A172 (cell line): ENCODE data around the gene HYKK. TPM values are rescaled to one million over a fixed set of nuclear protein-coding genes. Genes with fewer than 3 reads are reported as not detected.

Source experiments
- total RNA-seq: library from RNA; depleted of rRNA; stranded (reverse); fragments of >200 nt; shearing (Covaris generic); gene quantifications from 2 replicates; pipeline ENCODE4 v1.2.3, GENCODE V29; 2014; rRNA removed

HYKK gene
- total RNA-seq, 1 experiment from 2014 or later = 9.9 TPM

Other genes with a start within 250 kb of the HYKK start
- gene DNAJA4, start 243.0 kb upstream of the HYKK start, total RNA-seq = not detected in 2 replicates
- gene SKIC8, start 208.0 kb upstream of the HYKK start, total RNA-seq = 71.9 and 86.4 TPM in 2 replicates
- gene CRABP1, start 167.2 kb upstream of the HYKK start, total RNA-seq = not detected in 2 replicates
- gene IREB2, start 69.4 kb upstream of the HYKK start, total RNA-seq = 17.1 and 18.0 TPM in 2 replicates
- 579 and 703 TPM in 2 replicates for gene PSMA4, start 32.9 kb downstream of the HYKK start, total RNA-seq
- 20.3 and 22.8 TPM in 2 replicates for gene CHRNA5, start 57.9 kb downstream of the HYKK start, total RNA-seq
- gene CHRNA3, start 113.4 kb downstream of the HYKK start, total RNA-seq = 0.02 and 0.14 TPM in 2 replicates
- gene CHRNB4, start 133.6 kb downstream of the HYKK start, total RNA-seq = not detected in 2 replicates